Gastrocnemius medialis (tissue), 4 donors: Measurements from ENCODE around the gene EPHB2.

Source experiments
- POLR2A ChIP-seq, 2 donors: fragments of 450-650 bp; IDR thresholded peaks; one replicate each; pipeline ENCODE4 v1.6.1; 2017; ENCODE audit warnings: antibody characterized with exemption in 2 of 2, mild to moderate bottlenecking in 2 of 2, moderate library complexity in 2 of 2
- TF ChIP-seq, protein P1 (sequence below), 5 experiments: fragments of 450-650 bp in 3 of 5; fragments of 200-600 bp in 2 of 5; sonication (generic) in 2 of 5; IDR thresholded peaks in 4 of 5; conservative IDR thresholded peaks in 1 of 5; 1 replicate in 4 of 5; 2 replicates in 1 of 5; pipeline ENCODE4 v1.5.1; 2016 to 2019; ENCODE audit warnings: antibody characterized with exemption in 5 of 5, mild to moderate bottlenecking in 3 of 5, moderate library complexity in 3 of 5

DNA sequence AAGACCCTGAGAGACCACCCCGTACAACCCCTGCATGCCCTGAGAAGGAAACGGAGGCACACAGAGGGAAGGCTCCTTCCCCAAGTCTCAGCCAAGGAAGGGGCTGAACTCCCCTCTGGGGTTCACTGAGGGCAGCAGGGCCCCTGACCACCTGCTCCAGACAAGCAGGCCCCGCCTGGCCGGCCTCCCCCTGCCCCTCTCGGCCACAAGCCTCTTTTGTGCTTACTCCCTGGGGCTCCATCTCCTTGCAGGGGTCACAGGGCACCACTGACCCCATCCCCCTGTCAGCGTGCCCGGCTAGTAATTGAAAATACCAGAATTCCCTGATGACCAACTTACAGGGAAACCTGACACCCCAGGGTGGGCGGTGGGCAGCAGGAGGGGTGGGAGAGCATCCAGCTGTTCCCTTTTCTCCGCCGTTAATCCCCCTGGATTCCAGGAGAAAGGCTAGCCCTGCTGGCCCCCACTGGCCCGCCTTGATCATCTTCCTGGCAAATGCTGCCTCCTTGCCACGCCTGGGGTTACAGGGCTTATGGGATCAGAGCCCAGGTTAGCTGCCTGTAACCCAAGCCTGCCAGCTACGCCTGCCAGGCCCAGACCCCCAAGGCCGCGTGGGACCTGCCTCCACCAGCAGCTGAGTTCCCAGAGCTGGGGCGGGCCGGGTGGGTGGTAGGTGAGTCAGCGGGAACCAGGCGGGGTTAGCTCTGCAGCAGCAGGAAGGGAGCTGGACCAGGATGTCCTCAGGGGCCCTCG lies 165.9 kb downstream of the EPHB2 start:
- TF ChIP-seq, protein P1, sequence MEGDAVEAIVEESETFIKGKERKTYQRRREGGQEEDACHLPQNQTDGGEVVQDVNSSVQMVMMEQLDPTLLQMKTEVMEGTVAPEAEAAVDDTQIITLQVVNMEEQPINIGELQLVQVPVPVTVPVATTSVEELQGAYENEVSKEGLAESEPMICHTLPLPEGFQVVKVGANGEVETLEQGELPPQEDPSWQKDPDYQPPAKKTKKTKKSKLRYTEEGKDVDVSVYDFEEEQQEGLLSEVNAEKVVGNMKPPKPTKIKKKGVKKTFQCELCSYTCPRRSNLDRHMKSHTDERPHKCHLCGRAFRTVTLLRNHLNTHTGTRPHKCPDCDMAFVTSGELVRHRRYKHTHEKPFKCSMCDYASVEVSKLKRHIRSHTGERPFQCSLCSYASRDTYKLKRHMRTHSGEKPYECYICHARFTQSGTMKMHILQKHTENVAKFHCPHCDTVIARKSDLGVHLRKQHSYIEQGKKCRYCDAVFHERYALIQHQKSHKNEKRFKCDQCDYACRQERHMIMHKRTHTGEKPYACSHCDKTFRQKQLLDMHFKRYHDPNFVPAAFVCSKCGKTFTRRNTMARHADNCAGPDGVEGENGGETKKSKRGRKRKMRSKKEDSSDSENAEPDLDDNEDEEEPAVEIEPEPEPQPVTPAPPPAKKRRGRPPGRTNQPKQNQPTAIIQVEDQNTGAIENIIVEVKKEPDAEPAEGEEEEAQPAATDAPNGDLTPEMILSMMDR (IDR thresholded peaks at IDR 0.05 in 4 of 5, conservative IDR thresholded peaks at IDR 0.05 in 1 of 5): no peak
- no peak for TF ChIP-seq POLR2A (IDR thresholded peaks at IDR 0.05)
